Measurements from ENCODE around the gene ELFN1. TPM values are rescaled to one million over a fixed set of nuclear protein-coding genes. Genes with fewer than 3 reads are reported as not detected.

ELFN1 gene
- total and polyA plus RNA-seq, 5 donors from 2014 or later, result not detected

DNA sequence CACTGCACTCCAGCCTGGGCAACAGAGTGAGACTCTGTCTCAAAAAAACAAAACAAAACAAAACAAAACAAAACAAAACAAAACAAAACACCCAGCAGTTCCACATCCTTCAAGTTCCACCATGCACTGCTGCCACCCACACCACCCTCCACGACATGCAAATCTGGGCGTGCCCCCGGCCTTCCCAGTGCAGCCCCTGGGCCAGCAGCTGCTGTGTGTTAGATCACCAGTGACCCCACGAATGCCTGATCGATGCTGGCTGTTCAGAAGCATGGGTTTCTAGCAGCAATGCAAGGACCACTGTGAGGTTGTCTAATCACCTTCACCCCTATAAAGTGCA lies 36.3 kb downstream of the ELFN1 start:
- Mint-ChIP-seq H3K9me3 (peaks cover 0 to 15% (median 0%) of the 10 kb centered on the region in 7 donors), H3K27me3 (peaks cover 11% of the 10 kb centered on the region)
- H3K36me3 ChIP-seq (ENCODE audit: control insufficient read depth, insufficient read depth, low read length), result no peaks in the 10 kb centered on the region

DNA sequence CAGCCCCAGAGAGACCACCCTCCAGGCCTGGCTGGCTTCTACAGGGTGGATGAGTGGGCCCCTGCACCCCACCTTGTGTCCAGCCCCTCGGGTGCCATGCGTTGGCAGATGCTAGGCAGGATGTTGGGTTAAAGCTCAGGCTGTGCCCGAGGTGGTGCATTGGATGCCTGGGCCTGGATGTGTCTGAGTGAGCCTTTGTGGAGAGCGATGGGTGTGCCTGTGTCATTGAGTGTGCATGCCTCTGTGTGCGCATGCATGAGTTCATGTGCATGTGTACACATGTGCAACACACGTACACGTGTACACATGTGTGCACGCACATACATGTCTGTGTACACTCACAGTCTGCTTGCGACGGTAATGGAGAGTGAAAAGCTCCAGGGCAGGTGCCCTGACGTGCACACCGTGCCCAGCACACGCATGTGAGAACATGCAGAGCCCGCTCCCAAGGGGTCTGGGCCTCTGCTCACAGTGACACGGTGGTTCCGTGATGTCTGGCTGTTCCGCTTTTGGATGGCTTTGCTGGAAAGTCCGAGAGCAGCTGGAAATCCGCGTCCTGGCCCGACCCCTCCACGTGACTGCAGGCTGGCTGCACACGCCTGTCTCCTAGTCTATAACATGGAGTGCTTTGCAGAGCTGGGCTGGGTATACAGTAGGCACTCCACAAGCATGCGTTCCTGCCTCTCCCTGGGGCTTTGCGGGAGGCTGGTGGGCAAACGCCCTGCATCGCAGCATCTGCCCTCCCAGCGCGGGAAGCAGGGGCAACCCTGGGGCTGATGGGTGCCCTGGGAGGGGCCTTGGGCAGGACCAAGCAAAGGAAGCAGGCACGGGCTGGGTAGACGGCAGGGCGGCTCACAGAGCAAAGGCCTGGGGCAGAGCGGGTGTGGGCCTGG lies 36.9 kb downstream of the ELFN1 start:
- no peaks in the 10 kb centered on the region for H3K36me3 Mint-ChIP-seq
- Histone ChIP-seq H3K36me3 (ENCODE audit: control insufficient read depth, insufficient read depth, low read length) (no peaks in the 10 kb centered on the region), H3K27me3 (ENCODE audit: control insufficient read depth, insufficient read depth, low read length) (no peaks in the 10 kb centered on the region), H3K9me3 (ENCODE audit: control insufficient read depth in 2 of 2, low read length in 2 of 2) (peaks cover 10 to 20% of the 10 kb centered on the region in 2 experiments), H3K4me1 (ENCODE audit: control insufficient read depth, insufficient read depth, low read length, poor library complexity, severe bottlenecking) (no peaks in the 10 kb centered on the region), H3K27ac (ENCODE audit: insufficient read depth, low read length, poor library complexity, severe bottlenecking) (no peak overlapping the region), H3K4me3 (ENCODE audit: low read depth, low read length) (no peak overlapping the region)
- ATAC-seq (ENCODE audit: low read depth in 2 of 2), result no peak
- H3K27me3 Mint-ChIP-seq, result peaks cover 11% of the 10 kb centered on the region
- H3K4me3 Mint-ChIP-seq, result no peak overlapping the region
- peaks cover 0 to 15% (median 0%) of the 10 kb centered on the region in 7 donors for H3K9me3 Mint-ChIP-seq
- H3K27ac Mint-ChIP-seq, result no peak overlapping the region
- DNase-seq, result no peak
- no peaks in the 10 kb centered on the region for H3K4me1 Mint-ChIP-seq

More for the DNA sequence above, 36.3 kb downstream of the ELFN1 start:
- H3K4me1 Mint-ChIP-seq, result no peaks in the 10 kb centered on the region
- ATAC-seq (ENCODE audit: low read depth in 2 of 2) (no peak), DNase-seq (no peak)
- H3K4me1 ChIP-seq (ENCODE audit: control insufficient read depth, insufficient read depth, low read length, poor library complexity, severe bottlenecking), result no peaks in the 10 kb centered on the region
- H3K9me3 ChIP-seq (ENCODE audit: control insufficient read depth in 2 of 2, low read length in 2 of 2), result peaks cover 10 to 20% of the 10 kb centered on the region in 2 experiments
- no peaks in the 10 kb centered on the region for H3K36me3 Mint-ChIP-seq
- no peak overlapping the region for H3K4me3 ChIP-seq (ENCODE audit: low read depth, low read length)
- H3K27ac ChIP-seq (ENCODE audit: insufficient read depth, low read length, poor library complexity, severe bottlenecking), result no peak overlapping the region
- H3K27me3 ChIP-seq (ENCODE audit: control insufficient read depth, insufficient read depth, low read length), result no peaks in the 10 kb centered on the region
- H3K27ac Mint-ChIP-seq, result no peak overlapping the region
- no peak overlapping the region for H3K4me3 Mint-ChIP-seq

DNA sequence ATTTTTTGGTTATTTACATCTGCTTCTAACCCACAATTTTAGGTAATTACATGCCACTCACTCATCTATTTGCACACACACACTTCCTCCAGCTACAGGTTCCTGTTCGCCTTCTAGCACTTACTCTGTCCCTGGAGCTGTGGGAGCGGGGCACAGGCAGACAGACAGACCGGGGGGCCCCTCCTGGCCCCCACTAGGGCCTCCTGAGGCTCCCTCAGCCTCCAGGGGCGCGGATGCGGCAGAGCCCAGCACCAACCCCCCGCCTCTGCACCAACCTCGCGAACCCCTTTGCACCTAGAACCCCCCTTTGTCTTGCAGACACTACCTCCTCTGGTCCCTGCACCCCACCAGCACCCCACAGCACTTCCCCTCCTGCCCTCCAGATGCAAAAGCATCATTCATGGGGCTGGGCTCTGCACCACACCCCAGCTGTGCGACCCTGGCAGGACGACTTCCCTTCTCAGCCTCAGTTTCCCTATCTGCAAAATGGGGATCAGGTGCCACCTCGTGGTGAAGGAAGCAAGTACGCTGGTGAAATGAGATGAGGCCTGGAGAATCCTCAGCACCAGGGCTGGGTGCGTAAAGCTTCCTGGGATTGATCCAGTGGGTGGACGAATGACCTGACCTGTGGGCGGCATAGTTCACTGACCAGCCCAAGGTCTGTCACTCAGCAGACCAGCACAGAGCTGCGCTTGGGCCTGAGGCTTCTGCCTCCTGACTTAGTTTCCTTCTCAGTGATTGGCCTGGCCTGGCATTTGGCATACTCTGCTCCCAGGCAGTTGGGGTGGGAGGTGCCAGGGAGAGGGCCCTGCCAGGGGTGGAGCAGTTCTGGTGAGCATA lies 37.9 kb downstream of the ELFN1 start:
- H3K4me3 ChIP-seq (ENCODE audit: low read depth, low read length), result no peak overlapping the region
- peaks cover 0 to 9% (median 0%) of the 10 kb centered on the region in 7 donors for H3K9me3 Mint-ChIP-seq
- no peaks in the 10 kb centered on the region for H3K36me3 ChIP-seq (ENCODE audit: control insufficient read depth, insufficient read depth, low read length)
- no peaks in the 10 kb centered on the region for H3K4me1 ChIP-seq (ENCODE audit: control insufficient read depth, insufficient read depth, low read length, poor library complexity, severe bottlenecking)
- H3K36me3 Mint-ChIP-seq, result no peaks in the 10 kb centered on the region
- peaks cover 0 to under 1% (median 0%) of the 10 kb centered on the region in 4 donors for H3K4me1 Mint-ChIP-seq
- no peak for ATAC-seq (ENCODE audit: low read depth in 2 of 2)
- H3K9me3 ChIP-seq (ENCODE audit: control insufficient read depth in 2 of 2, low read length in 2 of 2), result peaks cover 6 to 16% of the 10 kb centered on the region in 2 experiments
- H3K27me3 ChIP-seq (ENCODE audit: control insufficient read depth, insufficient read depth, low read length), result no peaks in the 10 kb centered on the region
- no peak for DNase-seq
- H3K27ac Mint-ChIP-seq, result peak overlapping the region in 1 of 3 donors; percentile 55
- H3K4me3 Mint-ChIP-seq, result no peak overlapping the region
- no peak overlapping the region for H3K27ac ChIP-seq (ENCODE audit: insufficient read depth, low read length, poor library complexity, severe bottlenecking)
- peaks cover 11% of the 10 kb centered on the region for H3K27me3 Mint-ChIP-seq

DNA sequence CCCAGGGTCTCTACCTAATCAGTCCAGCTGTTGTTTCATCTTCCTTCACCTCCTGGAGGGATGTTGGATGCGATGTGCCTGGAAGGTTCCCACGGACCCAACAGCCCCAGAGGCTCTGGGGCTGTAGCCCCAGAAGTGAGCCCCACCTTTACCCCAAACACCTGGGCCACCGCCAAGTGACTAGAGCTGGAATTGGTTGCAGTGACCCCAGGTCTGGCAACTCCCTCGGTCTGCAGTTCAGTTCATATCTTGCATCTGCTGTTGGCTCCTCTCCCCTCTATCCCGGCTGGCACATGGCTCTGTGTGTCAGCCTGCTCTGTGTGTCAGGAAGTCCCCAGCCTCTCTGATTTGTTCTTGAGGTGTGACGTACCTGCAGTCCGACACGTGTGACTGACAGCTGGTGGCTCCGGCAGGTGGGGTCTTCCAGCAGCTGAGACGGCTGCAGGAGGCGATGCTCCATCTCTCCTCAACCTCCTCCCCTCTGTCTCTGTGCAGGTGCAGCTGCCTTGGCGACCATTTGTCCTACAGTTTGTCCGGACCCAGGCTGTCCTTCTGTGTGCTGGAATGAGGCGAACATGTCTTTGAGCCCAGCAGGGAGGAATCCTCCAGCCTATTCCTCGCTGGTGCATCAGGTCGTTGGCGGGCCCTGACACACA lies 38.6 kb downstream of the ELFN1 start:
- ATAC-seq (ENCODE audit: low read depth in 2 of 2), result no peak

DNA sequence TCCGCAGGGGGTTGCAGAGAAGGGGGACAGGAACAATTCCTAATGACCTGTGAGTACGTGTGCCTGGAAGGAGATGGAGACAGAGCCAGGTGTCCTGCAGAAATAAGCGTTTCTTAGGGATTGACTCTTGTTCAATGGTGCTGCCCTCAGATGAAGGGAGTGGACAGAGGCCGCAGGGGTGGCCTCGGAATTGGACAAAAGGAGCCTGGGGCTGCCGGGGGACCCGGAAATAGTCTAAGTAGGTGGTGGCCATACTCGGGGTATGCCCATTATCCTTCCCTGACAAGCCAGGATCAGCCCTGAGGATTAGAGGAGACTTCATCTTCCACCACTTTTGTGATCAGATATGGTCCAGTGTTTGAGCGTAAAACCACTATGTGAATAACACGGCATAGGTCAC lies 39.2 kb downstream of the ELFN1 start:
- H3K27ac ChIP-seq (ENCODE audit: insufficient read depth, low read length, poor library complexity, severe bottlenecking), result no peak overlapping the region
- Mint-ChIP-seq H3K9me3 (peaks cover 0 to 9% (median 0%) of the 10 kb centered on the region in 7 donors), H3K27ac (no peak overlapping the region), H3K4me3 (no peak overlapping the region), H3K36me3 (no peaks in the 10 kb centered on the region), H3K27me3 (peaks cover 10% of the 10 kb centered on the region), H3K4me1 (peaks cover 0 to 2% (median 0%) of the 10 kb centered on the region in 4 donors)
- no peaks in the 10 kb centered on the region for H3K27me3 ChIP-seq (ENCODE audit: control insufficient read depth, insufficient read depth, low read length)
- no peak for ATAC-seq (ENCODE audit: low read depth in 2 of 2)
- no peaks in the 10 kb centered on the region for H3K36me3 ChIP-seq (ENCODE audit: control insufficient read depth, insufficient read depth, low read length)
- DNase-seq, result no peak
- peaks cover 6 to 15% of the 10 kb centered on the region in 2 experiments for H3K9me3 ChIP-seq (ENCODE audit: control insufficient read depth in 2 of 2, low read length in 2 of 2)
- H3K4me3 ChIP-seq (ENCODE audit: low read depth, low read length), result no peak overlapping the region
- H3K4me1 ChIP-seq (ENCODE audit: control insufficient read depth, insufficient read depth, low read length, poor library complexity, severe bottlenecking), result no peaks in the 10 kb centered on the region

More for the DNA sequence above, 38.6 kb downstream of the ELFN1 start:
- peaks cover 6 to 15% of the 10 kb centered on the region in 2 experiments for H3K9me3 ChIP-seq (ENCODE audit: control insufficient read depth in 2 of 2, low read length in 2 of 2)
- H3K4me1 ChIP-seq (ENCODE audit: control insufficient read depth, insufficient read depth, low read length, poor library complexity, severe bottlenecking), result no peaks in the 10 kb centered on the region
- H3K27ac ChIP-seq (ENCODE audit: insufficient read depth, low read length, poor library complexity, severe bottlenecking), result no peak overlapping the region
- Mint-ChIP-seq H3K4me3 (no peak overlapping the region), H3K27me3 (peaks cover 10% of the 10 kb centered on the region), H3K27ac (no peak overlapping the region), H3K9me3 (peaks cover 0 to 9% (median 0%) of the 10 kb centered on the region in 7 donors), H3K36me3 (no peaks in the 10 kb centered on the region), H3K4me1 (peaks cover 0 to 2% (median 0%) of the 10 kb centered on the region in 4 donors)
- H3K4me3 ChIP-seq (ENCODE audit: low read depth, low read length), result no peak overlapping the region
- H3K27me3 ChIP-seq (ENCODE audit: control insufficient read depth, insufficient read depth, low read length), result no peaks in the 10 kb centered on the region
- no peaks in the 10 kb centered on the region for H3K36me3 ChIP-seq (ENCODE audit: control insufficient read depth, insufficient read depth, low read length)
- DNase-seq, result no peak

DNA sequence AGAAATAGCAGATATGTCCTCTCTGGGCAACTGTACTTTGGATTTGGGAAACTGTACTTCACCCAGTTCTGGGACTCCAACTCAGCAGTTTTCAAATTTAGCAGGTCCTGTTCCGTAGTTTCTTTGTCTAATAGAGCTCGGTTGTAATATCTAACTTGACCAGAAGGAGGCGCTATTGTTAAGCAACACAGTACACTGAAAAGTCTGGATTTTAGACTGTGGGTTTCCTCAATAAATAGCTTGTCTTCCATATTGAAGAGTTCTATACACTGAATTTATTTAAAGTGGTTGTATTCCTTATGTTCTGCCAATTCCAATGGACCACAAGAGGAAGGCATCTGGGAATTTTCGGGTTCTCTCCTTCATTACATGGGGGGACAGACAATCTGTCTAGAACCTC lies 39.8 kb downstream of the ELFN1 start:
- H3K36me3 Mint-ChIP-seq, result no peaks in the 10 kb centered on the region
- H3K27me3 ChIP-seq (ENCODE audit: control insufficient read depth, insufficient read depth, low read length), result no peaks in the 10 kb centered on the region
- H3K9me3 Mint-ChIP-seq, result peaks cover 0 to 9% (median 0%) of the 10 kb centered on the region in 7 donors

DNA sequence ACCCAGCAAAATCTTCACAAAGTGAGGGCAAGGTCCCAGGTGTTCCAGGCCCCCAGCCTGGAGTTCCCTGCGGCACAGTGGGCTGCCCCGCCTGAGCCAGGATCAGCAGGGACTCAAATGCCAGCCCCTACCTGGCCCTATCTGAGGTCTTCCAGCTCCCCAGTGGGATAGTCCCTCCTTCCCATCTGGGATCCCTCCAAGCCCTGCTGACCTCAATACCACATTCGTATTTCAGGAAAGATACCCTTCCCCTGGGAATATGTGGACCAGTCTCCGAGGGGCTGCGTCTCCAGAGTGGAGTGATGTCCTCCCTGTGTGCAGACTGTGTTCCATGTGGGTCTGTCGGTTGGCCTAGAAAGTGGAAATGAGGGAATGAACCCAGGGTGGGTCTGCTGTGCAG lies 40.9 kb downstream of the ELFN1 start:
- no peak overlapping the region for H3K4me3 ChIP-seq (ENCODE audit: low read depth, low read length)
- peaks cover 6 to 15% of the 10 kb centered on the region in 2 experiments for H3K9me3 ChIP-seq (ENCODE audit: control insufficient read depth in 2 of 2, low read length in 2 of 2)
- Mint-ChIP-seq H3K36me3 (no peaks in the 10 kb centered on the region), H3K4me3 (no peak overlapping the region), H3K9me3 (peaks cover 0 to 9% (median 0%) of the 10 kb centered on the region in 7 donors), H3K27ac (no peak overlapping the region), H3K27me3 (peaks cover 17% of the 10 kb centered on the region), H3K4me1 (peaks cover 0 to 2% (median 0%) of the 10 kb centered on the region in 4 donors)
- H3K36me3 ChIP-seq (ENCODE audit: control insufficient read depth, insufficient read depth, low read length), result no peaks in the 10 kb centered on the region
- H3K27ac ChIP-seq (ENCODE audit: insufficient read depth, low read length, poor library complexity, severe bottlenecking), result no peak overlapping the region
- DNase-seq (no peak), ATAC-seq (ENCODE audit: low read depth in 2 of 2) (no peak)
- no peaks in the 10 kb centered on the region for H3K4me1 ChIP-seq (ENCODE audit: control insufficient read depth, insufficient read depth, low read length, poor library complexity, severe bottlenecking)
- H3K27me3 ChIP-seq (ENCODE audit: control insufficient read depth, insufficient read depth, low read length), result no peaks in the 10 kb centered on the region

More for the DNA sequence above, 39.8 kb downstream of the ELFN1 start:
- DNase-seq (no peak), ATAC-seq (ENCODE audit: low read depth in 2 of 2) (no peak)
- peaks cover 6 to 15% of the 10 kb centered on the region in 2 experiments for H3K9me3 ChIP-seq (ENCODE audit: control insufficient read depth in 2 of 2, low read length in 2 of 2)
- Mint-ChIP-seq H3K4me1 (peaks cover 0 to 2% (median 0%) of the 10 kb centered on the region in 4 donors), H3K4me3 (no peak overlapping the region), H3K27me3 (peaks cover 10% of the 10 kb centered on the region), H3K27ac (no peak overlapping the region)
- H3K4me1 ChIP-seq (ENCODE audit: control insufficient read depth, insufficient read depth, low read length, poor library complexity, severe bottlenecking), result no peaks in the 10 kb centered on the region
- H3K27ac ChIP-seq (ENCODE audit: insufficient read depth, low read length, poor library complexity, severe bottlenecking), result no peak overlapping the region
- no peaks in the 10 kb centered on the region for H3K36me3 ChIP-seq (ENCODE audit: control insufficient read depth, insufficient read depth, low read length)
- no peak overlapping the region for H3K4me3 ChIP-seq (ENCODE audit: low read depth, low read length)
